MCF 10A (cell line): Measurements from ENCODE around the gene NCOR2. TPM values are rescaled to one million over a fixed set of nuclear protein-coding genes. Genes with fewer than 3 reads are reported as not detected.

Experiments used
- BruUV-seq: library from RNA; stranded (reverse); fragments of 400-500 nt; replicated peaks from 2 replicates; lab custom pipeline; 2021; lab: Mats Ljungman, UMichigan
- CTCF ChIA-PET: fragments of 300-600 bp; sonication (Branson Sonifier 250); formaldehyde crosslinking; extraction: SDS; loops from one replicate; lab custom pipeline; 2021; ENCODE audit warnings: antibody characterized with exemption, inconsistent platforms; lab: Yijun Ruan, JAX
- POLR2A ChIA-PET: fragments of 300-600, 350-650 bp; sonication (Branson Sonifier 250); formaldehyde crosslinking; extraction: SDS; loops from one replicate; lab custom pipeline; 2020; ENCODE audit warnings: antibody characterized with exemption, inconsistent platforms; lab: Yijun Ruan, JAX
- DNase-seq: peaks from one replicate; pipeline ENCODE4 v3.0.0-alpha.2; 2018; ENCODE audit not compliant: unreplicated experiment
- H3K27ac Mint-ChIP-seq: one replicate; pipeline ENCODE4 v1.8.0; 2022; ENCODE audit warnings: mild to moderate bottlenecking, low read depth, mixed read lengths; ENCODE audit not compliant: unreplicated experiment
- H3K27me3 Mint-ChIP-seq: one replicate; pipeline ENCODE4 v1.8.0; 2022; ENCODE audit warnings: mixed read lengths; ENCODE audit not compliant: insufficient read depth, unreplicated experiment
- H3K36me3 Mint-ChIP-seq: one replicate; pipeline ENCODE4 v1.8.0; 2022; ENCODE audit warnings: mild to moderate bottlenecking, moderate library complexity, mixed read lengths; ENCODE audit not compliant: insufficient read depth, unreplicated experiment
- H3K4me1 Mint-ChIP-seq: one replicate; pipeline ENCODE4 v1.8.0; 2022; ENCODE audit warnings: mixed read lengths; ENCODE audit not compliant: insufficient read depth, unreplicated experiment
- H3K4me3 Mint-ChIP-seq: one replicate; pipeline ENCODE4 v1.8.0; 2022; ENCODE audit warnings: mild to moderate bottlenecking, moderate library complexity, mixed read lengths; ENCODE audit not compliant: unreplicated experiment
- H3K9me3 Mint-ChIP-seq: one replicate; pipeline ENCODE4 v1.8.0; 2022; ENCODE audit warnings: mixed read lengths; ENCODE audit not compliant: unreplicated experiment
- intact Hi-C: fragments of 100-400 bp; cut with micrococcal nuclease; formaldehyde crosslinking; loops from 2 replicates; pipeline ENCODE4 v1.14.1; 2022
- total RNA-seq: library from RNA; stranded (reverse); gene quantifications from 2 replicates; pipeline ENCODE4 v1.2.3, GENCODE V29; 2022
- TF ChIP-seq, protein P1 (sequence below): fragments of 200-600 bp; IDR thresholded peaks from one replicate; pipeline ENCODE4 v1.8.0; 2022; ENCODE audit warnings: antibody characterized with exemption, mild to moderate bottlenecking; ENCODE audit not compliant: unreplicated experiment

Gene NCOR2
- total RNA-seq, 1 experiment from 2014 or later: 145 TPM

DNA sequence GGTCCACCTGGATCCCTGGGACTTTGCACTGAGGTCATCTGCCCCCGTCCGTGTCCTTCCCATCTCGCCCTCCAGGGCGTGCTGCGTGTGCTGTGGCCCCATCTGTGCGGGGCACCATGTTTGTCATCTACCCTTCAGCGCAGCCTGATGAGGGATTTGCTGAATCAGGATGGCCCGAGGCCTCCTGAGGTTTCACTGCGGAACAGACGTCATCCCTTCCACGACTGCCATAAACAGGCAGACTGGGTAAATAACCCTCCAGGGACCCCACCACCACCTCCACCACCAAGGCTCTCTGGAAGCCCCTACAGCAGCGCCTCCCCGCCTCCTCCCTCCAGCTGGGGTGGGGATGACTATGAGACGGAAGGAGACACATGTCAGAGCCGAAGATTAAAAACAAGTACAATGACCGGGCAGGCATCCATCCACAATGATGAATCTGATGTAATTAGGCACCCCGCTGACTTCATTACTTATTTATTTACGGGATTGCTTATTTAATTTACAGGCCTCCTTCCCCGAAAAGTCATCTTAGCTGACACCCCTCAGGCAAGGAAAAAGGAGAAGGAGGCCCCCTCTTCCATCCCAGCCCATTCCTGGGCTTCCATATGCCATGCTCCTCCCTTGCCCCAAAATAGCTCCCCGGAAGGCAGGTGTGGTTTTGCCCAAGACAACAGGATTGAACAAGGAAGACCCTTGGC, 39.4 kb downstream of the NCOR2 start:
- no peak overlapping the region for H3K4me3 Mint-ChIP-seq
- CTCF ChIA-PET: no interaction called here

DNA sequence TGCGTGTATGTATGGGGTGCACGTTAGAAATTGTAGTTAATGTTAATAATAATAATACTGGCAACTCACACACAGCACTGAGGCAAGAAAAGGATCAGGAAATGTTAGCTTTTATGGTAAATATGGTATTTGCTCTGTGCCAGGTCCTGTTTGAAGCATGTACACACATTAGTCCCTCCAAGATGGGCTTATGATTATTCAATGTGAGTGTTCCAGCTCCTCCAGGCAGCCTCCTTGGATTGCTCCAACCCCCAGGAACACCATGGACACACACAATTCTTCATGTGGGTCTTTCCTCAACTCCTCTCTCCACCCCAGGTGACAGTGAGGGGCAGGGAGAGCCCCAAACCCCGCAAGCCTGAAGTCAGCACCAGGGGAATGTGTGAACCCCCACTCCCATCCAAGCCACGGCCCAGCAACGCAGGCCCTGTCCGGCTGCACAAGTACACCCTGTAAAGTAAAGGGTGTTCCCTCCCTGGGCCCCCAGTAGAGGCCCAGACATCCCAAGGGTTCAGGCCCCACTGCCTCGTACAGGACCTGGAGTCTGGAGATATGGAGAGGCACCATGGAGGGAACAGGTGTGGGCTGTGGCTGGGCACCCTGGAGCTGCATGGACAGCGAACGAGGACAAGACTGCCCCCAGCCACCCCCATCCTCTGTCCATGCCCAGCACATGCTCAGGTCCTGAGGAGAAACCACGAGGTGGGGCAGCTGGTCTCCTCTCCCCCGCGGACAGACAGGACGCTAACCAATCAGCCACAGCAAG, 41.3 kb downstream of the NCOR2 start:
- Mint-ChIP-seq H3K4me1 (peaks cover 27% of the 10 kb centered on the region), H3K9me3 (no peaks in the 10 kb centered on the region), H3K27me3 (no peaks in the 10 kb centered on the region), H3K36me3 (peaks cover 21% of the 10 kb centered on the region), H3K27ac (no peak overlapping the region), H3K4me3 (no peak overlapping the region)
- BruUV-seq: no TSS peak
- POLR2A ChIA-PET: interaction anchor here (1.0 kb wide), 1 partner anchor 239 kb away, joined by 3 read pairs; no protein-coding TSS in a partner anchor
- TF ChIP-seq, protein P1, sequence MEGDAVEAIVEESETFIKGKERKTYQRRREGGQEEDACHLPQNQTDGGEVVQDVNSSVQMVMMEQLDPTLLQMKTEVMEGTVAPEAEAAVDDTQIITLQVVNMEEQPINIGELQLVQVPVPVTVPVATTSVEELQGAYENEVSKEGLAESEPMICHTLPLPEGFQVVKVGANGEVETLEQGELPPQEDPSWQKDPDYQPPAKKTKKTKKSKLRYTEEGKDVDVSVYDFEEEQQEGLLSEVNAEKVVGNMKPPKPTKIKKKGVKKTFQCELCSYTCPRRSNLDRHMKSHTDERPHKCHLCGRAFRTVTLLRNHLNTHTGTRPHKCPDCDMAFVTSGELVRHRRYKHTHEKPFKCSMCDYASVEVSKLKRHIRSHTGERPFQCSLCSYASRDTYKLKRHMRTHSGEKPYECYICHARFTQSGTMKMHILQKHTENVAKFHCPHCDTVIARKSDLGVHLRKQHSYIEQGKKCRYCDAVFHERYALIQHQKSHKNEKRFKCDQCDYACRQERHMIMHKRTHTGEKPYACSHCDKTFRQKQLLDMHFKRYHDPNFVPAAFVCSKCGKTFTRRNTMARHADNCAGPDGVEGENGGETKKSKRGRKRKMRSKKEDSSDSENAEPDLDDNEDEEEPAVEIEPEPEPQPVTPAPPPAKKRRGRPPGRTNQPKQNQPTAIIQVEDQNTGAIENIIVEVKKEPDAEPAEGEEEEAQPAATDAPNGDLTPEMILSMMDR: no peak
- CTCF ChIA-PET: interaction anchor here (1.1 to 1.5 kb wide), 2 partner anchors 10 to 12 kb away, joined by 3 to 6 read pairs; no protein-coding TSS in a partner anchor
- intact Hi-C loops: no loop called here
- DNase-seq: no peak

More for the DNA sequence above, 39.4 kb downstream of the NCOR2 start:
- no peak for DNase-seq
- no peaks in the 10 kb centered on the region for H3K9me3 Mint-ChIP-seq
- BruUV-seq: no TSS peak
- H3K27ac Mint-ChIP-seq: no peak overlapping the region
- peaks cover 24% of the 10 kb centered on the region for H3K4me1 Mint-ChIP-seq
- peaks cover 15% of the 10 kb centered on the region for H3K36me3 Mint-ChIP-seq
- no peaks in the 10 kb centered on the region for H3K27me3 Mint-ChIP-seq
- TF ChIP-seq, protein P1: no peak
- intact Hi-C loops: no loop called here
- POLR2A ChIA-PET: interaction anchor here (0.8 to 2.9 kb wide), 2 partner anchors 9 to 33 kb away, joined by 3 to 9 read pairs; no protein-coding TSS in a partner anchor

DNA sequence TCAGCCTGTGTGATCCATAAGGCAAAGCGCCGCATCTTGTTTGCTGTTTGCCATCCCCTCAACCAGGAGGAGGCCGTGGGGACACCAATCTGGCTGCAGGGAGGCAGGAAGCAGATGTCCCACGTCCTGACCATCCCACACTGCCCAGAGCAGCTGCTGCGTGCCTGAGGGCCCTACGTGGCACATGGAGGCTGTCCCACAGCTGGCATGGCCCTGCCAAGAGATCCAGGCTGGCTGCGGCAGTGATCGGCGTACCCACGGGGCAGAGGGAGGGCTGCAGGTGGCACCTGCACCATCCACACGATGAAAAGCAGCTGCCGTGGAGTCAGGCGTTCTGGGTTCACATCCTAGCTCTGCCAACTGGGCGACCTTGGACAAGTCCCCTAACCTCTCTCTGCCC, 42.0 kb downstream of the NCOR2 start:
- POLR2A ChIA-PET: no interaction called here
- H3K4me3 Mint-ChIP-seq: no peak overlapping the region
- peaks cover 29% of the 10 kb centered on the region for H3K4me1 Mint-ChIP-seq
- H3K9me3 Mint-ChIP-seq: no peaks in the 10 kb centered on the region
- intact Hi-C loops: no loop called here
- H3K36me3 Mint-ChIP-seq: peaks cover 21% of the 10 kb centered on the region
- no TSS peak for BruUV-seq
- CTCF ChIA-PET: interaction anchor here (0.7 to 1.1 kb wide), 2 partner anchors 12 to 75 kb away, joined by 3 to 4 read pairs; no protein-coding TSS in a partner anchor
- TF ChIP-seq, protein P1: no peak
- no peak overlapping the region for H3K27ac Mint-ChIP-seq
- no peak for DNase-seq
- H3K27me3 Mint-ChIP-seq: no peaks in the 10 kb centered on the region
